Loucy (cell line): ENCODE results near the gene TSR1.

Source experiments
- EZH2phosphoT487 ChIP-seq: fragments of 200-600 bp; IDR thresholded peaks from 2 replicates; pipeline ENCODE4 v1.6.1; 2018; ENCODE audit warnings: antibody characterized with exemption, mild to moderate bottlenecking, moderate library complexity, borderline replicate concordance
- TF ChIP-seq, protein P1 (sequence below): fragments of 200-600 bp; sonication (generic); conservative IDR thresholded peaks from 2 replicates; pipeline ENCODE4 v1.5.1; 2014; ENCODE audit warnings: mild to moderate bottlenecking, antibody characterized with exemption, low read length

DNA sequence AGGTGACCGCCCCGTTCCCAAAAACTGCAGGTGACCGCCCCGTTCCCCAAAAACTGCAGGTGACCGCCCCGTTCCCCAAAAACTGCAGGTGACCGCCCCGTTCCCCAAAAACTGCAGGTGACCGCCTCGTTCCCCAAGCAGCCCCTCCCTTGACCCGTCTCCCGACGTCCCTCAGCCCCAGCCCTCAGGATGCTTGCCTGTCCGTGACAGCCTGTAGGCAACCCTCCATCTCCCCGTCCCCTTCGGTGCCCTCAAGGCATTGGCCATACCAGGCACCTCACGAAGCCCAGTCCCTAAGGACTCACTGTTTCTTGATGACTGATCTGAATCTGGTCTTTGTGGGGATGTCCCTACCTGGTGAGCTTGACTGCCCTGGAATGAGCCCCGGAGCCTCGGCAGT is 26.2 kb upstream of the TSR1 start:
- TF ChIP-seq, protein P1, sequence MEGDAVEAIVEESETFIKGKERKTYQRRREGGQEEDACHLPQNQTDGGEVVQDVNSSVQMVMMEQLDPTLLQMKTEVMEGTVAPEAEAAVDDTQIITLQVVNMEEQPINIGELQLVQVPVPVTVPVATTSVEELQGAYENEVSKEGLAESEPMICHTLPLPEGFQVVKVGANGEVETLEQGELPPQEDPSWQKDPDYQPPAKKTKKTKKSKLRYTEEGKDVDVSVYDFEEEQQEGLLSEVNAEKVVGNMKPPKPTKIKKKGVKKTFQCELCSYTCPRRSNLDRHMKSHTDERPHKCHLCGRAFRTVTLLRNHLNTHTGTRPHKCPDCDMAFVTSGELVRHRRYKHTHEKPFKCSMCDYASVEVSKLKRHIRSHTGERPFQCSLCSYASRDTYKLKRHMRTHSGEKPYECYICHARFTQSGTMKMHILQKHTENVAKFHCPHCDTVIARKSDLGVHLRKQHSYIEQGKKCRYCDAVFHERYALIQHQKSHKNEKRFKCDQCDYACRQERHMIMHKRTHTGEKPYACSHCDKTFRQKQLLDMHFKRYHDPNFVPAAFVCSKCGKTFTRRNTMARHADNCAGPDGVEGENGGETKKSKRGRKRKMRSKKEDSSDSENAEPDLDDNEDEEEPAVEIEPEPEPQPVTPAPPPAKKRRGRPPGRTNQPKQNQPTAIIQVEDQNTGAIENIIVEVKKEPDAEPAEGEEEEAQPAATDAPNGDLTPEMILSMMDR = no peak
- no peak for TF ChIP-seq EZH2phosphoT487
